GM21528 (cell line): ENCODE data around the gene ZDHHC3.
"Not testable (repeated sequence)": the region's sequence is repeated elsewhere in the genome, so short reads cannot be mapped to it uniquely, and the experiment has no call there.

ENCODE experiments used
- ATAC-seq: cut with Tn5 transposase; IDR thresholded peaks from one replicate; pipeline ENCODE4 v1.9.1; 2021; ENCODE audit warnings: mild to moderate bottlenecking, moderate library complexity; ENCODE audit not compliant: unreplicated experiment, low FRiP score

The ZDHHC3 gene

DNA sequence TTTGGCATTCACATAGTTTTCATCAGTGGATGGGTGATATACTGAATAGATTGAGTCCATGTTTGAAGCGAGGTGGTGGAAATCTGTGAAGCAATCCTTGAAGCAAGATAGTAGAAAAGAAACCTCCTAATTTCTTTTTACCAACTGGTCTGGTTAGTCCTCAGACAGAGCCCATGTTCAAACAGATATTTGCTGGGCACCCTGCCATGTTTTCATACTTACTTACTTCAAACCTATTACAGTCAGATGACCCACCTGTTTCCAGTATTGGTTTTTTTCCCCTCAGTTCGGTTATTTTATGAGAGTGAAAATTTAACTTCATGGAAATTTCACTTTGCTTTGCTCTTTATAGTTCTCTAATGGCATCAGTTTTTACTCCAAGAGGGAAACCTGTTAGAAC lies 23.8 kb upstream of the ZDHHC3 start:
- no peak for ATAC-seq

DNA sequence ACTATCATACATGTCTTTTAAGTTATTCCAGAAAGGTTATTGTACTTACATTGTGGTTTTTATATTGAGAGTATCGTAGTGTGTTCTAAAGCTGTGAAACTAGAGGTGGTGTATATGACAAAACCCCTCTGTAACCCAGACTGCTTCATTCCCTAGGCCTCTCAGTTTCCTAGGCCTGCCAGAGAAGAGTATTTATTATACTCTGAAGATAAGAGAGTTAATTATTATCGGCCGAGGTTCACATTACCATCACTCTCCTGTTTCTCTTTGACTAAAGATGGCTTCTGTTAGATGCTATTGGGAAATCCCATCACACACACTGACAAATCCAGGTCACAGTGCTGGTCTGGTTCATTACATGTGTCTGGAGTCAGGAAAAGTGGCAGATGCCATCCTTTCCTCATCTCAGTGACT lies 20.6 kb upstream of the ZDHHC3 start:
- ATAC-seq: no peak

DNA sequence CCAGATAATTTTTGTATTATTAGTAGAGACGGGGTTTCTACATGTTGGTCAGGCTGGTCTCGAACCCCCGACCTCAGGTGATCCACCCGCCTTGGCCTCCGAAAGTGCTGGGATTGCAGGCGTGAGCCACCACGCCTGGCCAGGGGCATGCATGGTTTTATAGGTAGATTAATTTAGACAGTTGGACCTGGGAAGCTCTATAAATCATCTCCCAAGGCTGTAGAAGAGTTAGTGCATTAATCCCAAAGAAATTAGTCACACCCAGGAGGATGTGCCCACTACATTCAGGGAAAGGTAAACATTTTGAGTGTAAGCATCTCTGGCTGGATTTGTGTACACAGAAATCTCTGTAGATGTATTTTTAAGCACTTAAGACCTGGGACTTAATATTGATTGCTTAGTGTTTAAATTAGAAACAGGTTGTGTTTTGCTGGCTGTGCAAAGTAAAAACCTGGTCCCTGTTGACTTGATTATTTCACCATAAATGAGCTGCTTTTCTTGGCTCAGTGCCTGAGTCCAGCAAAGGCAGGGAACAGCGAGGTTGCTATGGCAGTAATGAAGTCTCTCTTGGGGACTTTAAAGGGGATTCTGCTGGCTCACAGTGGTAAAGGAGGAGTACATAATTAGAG lies 19.3 kb upstream of the ZDHHC3 start:
- no peak for ATAC-seq

DNA sequence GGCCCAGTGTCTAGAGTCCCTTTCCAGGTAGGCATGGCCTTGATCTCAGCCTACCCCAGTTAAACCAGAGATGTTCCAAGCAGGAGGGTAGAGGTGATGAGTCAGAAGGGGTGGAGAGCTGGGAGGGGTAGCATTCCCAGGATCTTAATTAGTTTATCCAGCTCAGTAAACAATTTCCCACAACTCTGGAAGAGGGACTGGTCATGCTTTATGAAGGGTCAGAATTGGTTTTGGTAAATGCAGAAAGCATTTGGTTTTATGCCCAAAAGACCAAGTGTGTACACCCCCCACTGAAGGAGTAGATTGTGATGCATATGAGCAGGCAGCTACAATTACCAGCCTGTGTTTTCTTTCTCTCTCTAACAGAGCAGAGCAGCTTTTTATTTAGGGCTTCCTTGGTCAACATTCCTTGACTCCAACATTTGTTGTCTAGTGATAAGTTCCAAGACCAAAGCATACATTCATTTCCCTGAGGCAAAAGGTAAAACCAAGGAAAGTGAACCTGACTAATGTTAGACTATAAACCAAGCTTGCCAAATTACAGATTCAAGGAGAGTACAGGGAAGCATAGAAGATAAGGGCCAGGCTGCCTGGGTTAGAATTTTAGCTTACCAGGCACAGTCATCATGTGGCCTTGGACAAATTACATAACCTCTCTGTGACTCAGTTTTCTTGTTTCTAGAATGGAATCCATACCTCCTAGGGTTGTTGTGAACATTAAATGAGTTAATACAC lies 17.7 kb upstream of the ZDHHC3 start:
- no peak for ATAC-seq

DNA sequence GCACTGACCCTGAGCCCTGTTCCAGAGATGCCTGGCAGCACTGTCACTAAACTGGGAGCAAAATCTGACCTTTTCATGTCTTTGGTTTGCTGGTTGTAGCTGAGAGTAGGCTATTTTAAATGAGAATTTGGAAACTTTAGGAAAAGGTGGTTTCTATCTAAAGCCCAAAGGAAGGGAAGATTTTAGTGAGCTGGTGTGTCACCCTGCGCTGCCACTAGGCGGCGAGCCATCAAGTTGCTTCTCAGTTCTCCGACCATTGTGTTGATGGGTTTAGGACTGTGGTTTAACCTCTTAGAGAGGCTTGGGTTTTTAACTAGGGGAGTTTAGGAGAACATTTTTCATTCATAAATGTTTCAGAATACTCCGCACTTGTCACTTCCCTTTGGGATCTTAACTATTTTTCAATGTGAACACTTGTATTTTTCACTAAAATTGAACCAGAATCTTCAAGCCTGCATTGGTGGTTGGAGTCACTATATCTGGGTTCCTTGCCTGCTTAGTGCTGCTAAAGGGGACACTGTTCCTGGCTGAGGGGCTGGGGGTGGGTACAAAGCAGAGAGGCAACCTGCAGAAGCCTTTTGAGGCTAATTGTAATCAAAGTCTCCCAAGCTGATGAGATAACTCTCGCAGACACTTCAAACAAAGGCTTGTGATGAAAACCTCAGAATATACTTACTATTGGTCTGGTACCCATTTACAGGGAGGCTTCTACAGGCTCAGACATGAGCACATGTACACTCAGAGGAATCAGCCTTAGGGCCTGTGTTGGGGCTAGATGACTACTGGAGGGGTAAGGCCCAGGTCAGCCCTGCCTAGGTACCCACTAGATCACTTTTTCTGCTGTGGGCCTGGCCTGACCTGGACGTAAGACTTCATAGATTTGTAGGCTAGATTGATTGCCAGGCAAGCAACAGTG lies 16.8 kb upstream of the ZDHHC3 start:
- ATAC-seq: no peak

DNA sequence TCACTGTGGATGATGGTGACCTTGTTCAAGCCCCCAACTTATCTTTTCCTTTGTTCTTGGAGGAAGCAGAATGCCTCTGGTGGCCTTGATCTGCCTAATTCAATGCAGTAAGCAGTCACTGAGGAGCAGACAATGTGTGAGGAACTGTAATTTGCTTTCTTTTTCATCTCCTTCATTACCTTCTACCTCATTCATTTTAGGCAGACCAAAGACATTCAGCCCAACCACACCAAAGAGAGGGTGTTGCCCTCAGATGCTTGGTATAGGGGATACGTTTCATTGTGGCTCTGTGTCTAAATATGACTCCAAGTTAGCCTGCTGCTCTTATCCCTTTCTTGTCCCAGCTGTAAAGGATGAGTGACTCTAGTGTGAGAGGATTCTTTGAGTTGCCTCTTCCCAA lies 15.4 kb upstream of the ZDHHC3 start:
- no peak for ATAC-seq

GRCh38 chr3:44989636-44990373 lies 13.8 kb upstream of the ZDHHC3 start:
- no peak for ATAC-seq

DNA sequence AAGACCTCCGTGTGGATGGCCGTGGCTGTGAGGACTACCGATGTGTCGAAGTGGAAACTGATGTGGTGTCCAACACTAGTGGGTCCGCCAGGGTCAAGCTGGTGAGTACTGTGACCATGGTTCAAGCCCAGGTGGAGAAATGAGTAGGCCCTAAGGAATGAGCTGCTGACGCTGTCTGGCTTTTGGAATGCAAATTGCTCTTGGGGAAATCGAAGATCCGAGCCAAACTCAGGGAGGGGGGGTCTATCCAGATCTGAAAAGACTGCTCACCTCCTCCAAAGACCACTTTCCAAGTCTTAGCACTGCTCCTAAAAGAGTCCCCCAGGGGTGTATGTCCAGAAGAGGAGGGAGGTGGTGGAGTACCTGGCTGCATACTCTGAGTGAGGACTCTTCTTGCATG lies 13.2 kb upstream of the ZDHHC3 start:
- no peak for ATAC-seq

DNA sequence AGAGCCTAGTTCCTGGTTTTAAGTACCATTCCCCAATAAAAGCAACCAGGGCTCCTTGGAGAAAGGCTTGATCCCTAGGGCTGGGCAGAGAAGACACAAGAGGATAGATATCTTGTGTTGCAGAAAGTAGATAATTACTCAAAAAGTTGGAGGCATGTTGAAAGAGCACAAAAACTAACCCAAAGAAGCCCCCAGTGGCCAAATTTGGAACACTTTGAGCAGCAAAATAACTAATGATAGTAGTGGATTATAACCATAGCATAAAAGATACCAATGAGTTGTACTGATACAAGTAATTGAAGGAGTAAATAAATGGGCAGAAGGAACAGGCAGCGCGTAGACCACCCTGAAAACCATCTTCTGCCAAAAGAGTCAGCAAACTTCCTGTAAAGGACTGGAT lies 12.1 kb upstream of the ZDHHC3 start:
- ATAC-seq: no peak

- ATAC-seq: no peak
Measured at GRCh38 chr3:44987332-44987731, 11.4 kb upstream of the ZDHHC3 start.

- ATAC-seq: not testable (repeated sequence)
Measured at GRCh38 chr3:44986330-44986729, 10.4 kb upstream of the ZDHHC3 start.

DNA sequence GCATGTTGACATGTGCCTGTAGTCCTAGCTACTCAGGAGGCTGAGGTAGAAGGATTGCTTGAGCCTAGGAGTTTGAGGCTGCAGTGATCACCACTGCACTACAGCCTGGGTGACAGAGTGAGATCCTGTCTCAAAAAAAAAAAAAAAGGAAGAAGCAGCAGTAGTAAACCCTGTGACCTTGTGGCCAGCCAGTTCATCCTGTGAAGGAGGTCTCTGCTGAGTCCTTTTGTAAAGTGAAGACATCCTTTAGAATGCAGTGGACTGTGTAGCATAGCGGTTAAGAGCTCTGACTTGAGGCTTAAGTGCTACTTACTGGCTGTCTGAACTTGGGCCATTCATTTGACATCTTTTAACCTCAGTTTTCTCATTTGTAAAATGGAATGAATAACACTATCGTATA lies 8.4 kb upstream of the ZDHHC3 start:
- no peak for ATAC-seq

DNA sequence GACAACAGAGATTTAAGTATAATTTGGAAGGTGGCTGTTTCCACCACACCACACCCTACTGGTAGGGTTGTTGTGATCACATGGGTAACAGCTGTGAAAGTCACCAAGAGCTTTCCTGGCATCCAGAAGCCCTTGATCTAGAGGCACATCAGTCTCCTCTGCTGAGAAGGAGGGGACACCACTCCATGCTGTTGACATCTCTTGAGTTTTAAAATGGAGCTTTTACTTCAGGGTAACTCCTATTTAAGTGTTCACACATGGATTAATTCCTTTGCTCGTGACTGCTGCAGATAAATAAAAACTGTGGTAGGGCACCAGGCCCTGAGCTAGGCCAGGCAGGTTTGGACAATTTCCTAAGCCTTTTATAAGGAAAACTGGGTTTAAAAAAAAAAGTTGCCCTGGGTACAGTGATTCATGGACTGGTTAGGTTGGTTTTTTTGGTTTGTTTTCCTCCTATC lies 7.5 kb upstream of the ZDHHC3 start:
- no peak for ATAC-seq

DNA sequence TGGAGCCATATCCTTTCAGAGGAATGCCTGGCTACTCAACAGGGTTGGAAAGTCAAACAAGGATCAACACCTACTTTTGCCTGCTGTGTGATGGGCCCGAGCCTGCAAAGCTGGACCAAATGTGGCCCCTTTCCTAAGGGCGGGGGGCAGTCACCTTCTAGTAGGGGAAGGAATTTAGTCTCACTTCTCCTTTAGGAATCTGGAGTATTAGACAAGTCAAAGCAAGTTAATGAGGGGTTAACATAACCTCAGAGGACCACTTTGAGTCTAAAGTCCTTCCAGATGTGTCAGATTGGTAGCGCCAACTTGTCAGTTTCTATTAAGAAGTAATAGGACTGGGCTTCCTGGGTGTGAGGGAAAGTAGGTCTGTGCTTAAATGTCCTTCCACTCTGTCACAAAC lies 6.8 kb upstream of the ZDHHC3 start:
- no peak for ATAC-seq

DNA sequence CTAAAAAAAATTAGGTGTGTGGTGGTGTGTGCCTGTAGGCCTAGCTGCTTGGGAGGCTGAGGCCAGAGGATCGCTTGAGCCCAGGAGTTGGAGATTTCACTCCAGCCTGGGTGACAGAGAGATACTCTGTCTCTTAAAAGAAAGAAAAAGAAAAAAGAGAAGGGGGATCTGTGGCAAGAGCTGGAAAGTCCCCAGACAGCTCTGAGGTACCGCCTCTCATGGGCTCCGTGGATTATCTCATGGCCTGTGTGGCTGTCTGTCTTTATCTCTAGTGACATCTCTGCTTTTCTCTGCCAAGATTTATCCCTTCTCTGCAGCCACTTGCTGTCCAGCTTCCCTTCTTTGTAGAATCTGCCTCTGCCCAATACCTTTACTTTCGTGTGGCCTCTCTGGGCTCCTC lies 5.8 kb upstream of the ZDHHC3 start:
- ATAC-seq: no peak

- ATAC-seq: no peak
Measured at GRCh38 chr3:44981220-44981619, 5.2 kb upstream of the ZDHHC3 start.

GRCh38 chr3:44974416-44974815 lies 1.6 kb downstream of the ZDHHC3 start:
- ATAC-seq: no peak

DNA sequence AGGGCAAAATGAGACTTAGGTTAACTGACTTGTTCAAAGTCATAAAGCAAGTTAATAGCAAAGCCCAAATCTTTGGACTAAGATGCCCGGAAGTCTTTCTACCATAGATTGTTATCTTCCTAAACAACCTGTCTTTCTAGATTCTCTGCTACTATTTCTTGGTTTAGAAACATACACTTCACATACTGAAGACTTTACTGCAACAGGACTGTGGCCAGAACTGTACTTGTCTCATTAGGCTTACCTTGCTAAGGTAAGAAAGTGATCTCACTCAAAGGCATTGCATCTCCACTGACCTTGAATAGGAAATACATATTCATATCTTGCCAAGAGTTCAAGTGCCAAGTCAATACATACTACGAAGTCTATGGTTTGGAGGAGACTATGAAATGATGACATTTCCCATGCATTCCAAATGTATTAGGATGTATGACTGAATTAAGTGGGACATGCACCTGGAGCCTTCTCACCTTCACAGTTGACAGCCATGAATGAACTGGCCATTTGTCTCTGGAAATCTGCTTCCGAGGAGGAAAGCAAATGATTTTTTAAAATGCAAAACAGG lies 5.0 kb downstream of the ZDHHC3 start:
- no peak for ATAC-seq

DNA sequence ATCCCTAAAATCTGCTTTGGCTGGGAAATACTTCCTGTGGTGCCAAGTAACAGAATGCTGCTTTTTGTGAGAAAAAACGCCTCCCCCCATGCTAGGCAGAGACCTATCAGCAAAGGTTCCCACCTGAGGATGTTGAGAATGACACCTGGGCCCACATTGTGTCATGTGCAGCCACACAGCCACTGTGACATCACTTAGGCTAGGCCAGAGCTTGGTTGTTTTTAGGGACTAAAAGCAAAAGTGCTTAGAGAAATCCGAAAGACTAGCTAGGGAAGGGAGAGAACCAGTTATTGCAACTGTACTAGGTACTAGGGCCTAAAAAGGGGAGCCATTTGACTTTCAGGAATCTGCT lies 6.2 kb downstream of the ZDHHC3 start:
- ATAC-seq: no peak

- ATAC-seq: no peak
Measured at GRCh38 chr3:44969154-44969827, 6.7 kb downstream of the ZDHHC3 start.
